ENCODE data around the gene STKLD1.
A peak's percentile ranks its signal among the peaks of the same experiment; 100 is the strongest.
"Not testable (repeated sequence)": the region's sequence is repeated elsewhere in the genome, so short reads cannot be mapped to it uniquely, and the experiment has no call there.

Gene STKLD1

GRCh38 chr9:133375724-133376654, at the start of gene STKLD1, which contains the start of gene SURF4:
Gene STKLD1 (plus strand): TSS chr9:133376366. CDS start chr9:133376474, 108 bp downstream.
Gene SURF4 (minus strand): TSS chr9:133376060. CDS start chr9:133375969, 91 bp downstream.
- peak; percentile 96 for DNase-seq

GRCh38 chr9:133327021-133327420, 49.1 kb upstream of the STKLD1 start:
- not testable (repeated sequence) for DNase-seq

- DNase-seq: no peak
Observed at GRCh38 chr9:133327834-133328484, 48.2 kb upstream of the STKLD1 start.

GRCh38 chr9:133329306-133330156, 46.6 kb upstream of the STKLD1 start:
- DNase-seq: not testable (repeated sequence)

GRCh38 chr9:133331221-133331620, 44.9 kb upstream of the STKLD1 start:
- DNase-seq: no peak

- no peak for DNase-seq
Observed at GRCh38 chr9:133331641-133332380, 44.4 kb upstream of the STKLD1 start.

GRCh38 chr9:133332381-133332730, 43.8 kb upstream of the STKLD1 start:
- no peak for DNase-seq

GRCh38 chr9:133333011-133333410, 43.2 kb upstream of the STKLD1 start:
- no peak for DNase-seq

GRCh38 chr9:133333566-133333965, 42.6 kb upstream of the STKLD1 start:
- no peak for DNase-seq

- DNase-seq: no peak
Observed at GRCh38 chr9:133334161-133334560, 42.0 kb upstream of the STKLD1 start.

- DNase-seq: not testable (repeated sequence)
Observed at GRCh38 chr9:133334888-133335287, 41.3 kb upstream of the STKLD1 start.

GRCh38 chr9:133335924-133336811, 40.0 kb upstream of the STKLD1 start, which contains the start of gene SURF6:
Gene SURF6 (minus strand): TSS chr9:133336188. CDS start chr9:133336132, 56 bp downstream.
- peak; percentile 97 for DNase-seq

- DNase-seq: no peak
Observed at GRCh38 chr9:133339641-133340040, 36.5 kb upstream of the STKLD1 start.

GRCh38 chr9:133340256-133340655, 35.9 kb upstream of the STKLD1 start:
- DNase-seq: no peak

- DNase-seq: no peak
Observed at GRCh38 chr9:133340916-133341315, 35.2 kb upstream of the STKLD1 start.

GRCh38 chr9:133341369-133342068, 34.6 kb upstream of the STKLD1 start:
- DNase-seq: no peak

- DNase-seq: no peak
Observed at GRCh38 chr9:133342069-133342406, 34.1 kb upstream of the STKLD1 start.

GRCh38 chr9:133342570-133342969, 33.6 kb upstream of the STKLD1 start:
- no peak for DNase-seq

GRCh38 chr9:133344071-133344470, 32.1 kb upstream of the STKLD1 start:
- DNase-seq: no peak

GRCh38 chr9:133344979-133345378, 31.2 kb upstream of the STKLD1 start:
- no peak for DNase-seq

- DNase-seq: no peak
Observed at GRCh38 chr9:133345596-133345995, 30.6 kb upstream of the STKLD1 start.
